HL-60 (cell line): ENCODE measurements around the gene GCM1.

Source experiments
- DNase-seq, 2 experiments: peaks; one replicate each; pipeline ENCODE4 v3.0.0-alpha.2; 2010 to 2020; ENCODE audit warnings: low read depth in 1 of 2, low spot score in 1 of 2
- H3K27ac ChIP-seq: fragments of 250-450 bp; sonication (Bioruptor Pico); replicated peaks from 2 replicates; pipeline ENCODE4 v1.5.1; 2020; ENCODE audit warnings: mild to moderate bottlenecking, moderate library complexity
- H3K27me3 ChIP-seq: fragments of 250-450 bp; sonication (Bioruptor Pico); 2 replicates; pipeline ENCODE4 v1.5.1; 2021; ENCODE audit warnings: mild to moderate bottlenecking, moderate library complexity; ENCODE audit not compliant: insufficient read depth, poor library complexity, severe bottlenecking
- H3K4me3 ChIP-seq: replicated peaks from 2 replicates; pipeline ENCODE4 v1.5.1; 2011; ENCODE audit warnings: mild to moderate bottlenecking, control low read depth, low read length; ENCODE audit not compliant: insufficient read depth
- GABPA ChIP-seq: IDR thresholded peaks from 2 replicates; pipeline ENCODE4 v1.6.1; 2012; ENCODE audit warnings: low read depth
- POLR2AphosphoS5 ChIP-seq: IDR thresholded peaks from 2 replicates; pipeline ENCODE4 v1.6.1; 2012; ENCODE audit warnings: low read depth
- SPI1 ChIP-seq: IDR thresholded peaks from 2 replicates; pipeline ENCODE4 v1.6.1; 2012; ENCODE audit warnings: low read depth, mild to moderate bottlenecking, borderline replicate concordance
- TF ChIP-seq, protein P1 (sequence below): IDR thresholded peaks from 2 replicates; pipeline ENCODE4 v1.6.1; 2012; ENCODE audit warnings: low read depth; ENCODE audit not compliant: insufficient replicate concordance
- TF ChIP-seq, protein P2 (sequence below): IDR thresholded peaks from one replicate; pipeline ENCODE4 v1.5.1; 2011; ENCODE audit warnings: low read length, control low read depth, inconsistent platforms; ENCODE audit not compliant: insufficient read depth

Gene GCM1

DNA sequence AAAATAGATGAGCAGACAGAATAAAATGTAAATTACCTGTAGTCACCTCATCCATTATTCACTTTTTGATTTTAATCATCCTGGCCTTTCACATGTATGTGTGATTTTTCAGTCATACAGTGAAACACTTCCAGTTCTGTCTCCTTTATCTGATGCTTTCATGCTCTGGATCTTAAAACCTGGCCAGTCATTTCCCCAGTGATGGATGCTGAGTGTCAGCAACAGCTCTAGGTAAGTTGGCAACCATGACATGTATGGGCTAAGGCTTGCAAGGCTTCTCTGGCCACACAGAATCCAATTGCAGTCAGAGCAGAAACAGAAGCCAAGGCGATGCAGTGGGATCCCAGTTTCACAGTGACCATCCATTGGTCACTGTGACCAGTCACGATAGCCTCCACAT is 47.6 kb downstream of the GCM1 start:
- no peaks in the 10 kb centered on the region for H3K27me3 ChIP-seq
- no peak overlapping the region for H3K27ac ChIP-seq
- H3K4me3 ChIP-seq = no peak overlapping the region
- TF ChIP-seq GABPA (no peak), POLR2AphosphoS5 (no peak)
- DNase-seq = no peak

DNA sequence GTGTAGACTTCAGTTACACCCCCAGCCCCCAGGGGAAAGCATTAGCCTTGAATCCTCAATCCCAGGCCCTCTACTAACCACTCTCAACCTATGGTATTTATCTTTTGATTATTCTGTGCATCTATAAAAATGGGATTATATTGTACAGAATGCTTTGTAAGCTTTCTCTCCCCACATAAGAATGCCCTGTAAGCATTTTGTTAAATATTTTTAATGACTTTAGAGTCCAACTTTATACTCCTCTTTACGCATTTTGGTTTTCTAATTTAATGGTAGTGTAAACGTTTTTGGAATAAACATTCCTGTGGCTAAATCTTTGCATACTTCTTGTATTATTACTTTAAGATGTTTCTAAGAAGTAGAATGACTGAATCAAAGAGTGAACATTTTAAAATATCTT is 48.1 kb downstream of the GCM1 start:
- H3K27ac ChIP-seq = no peak overlapping the region
- DNase-seq = no peak
- no peaks in the 10 kb centered on the region for H3K27me3 ChIP-seq
- TF ChIP-seq POLR2AphosphoS5 (no peak), GABPA (no peak), SPI1 (no peak)
- TF ChIP-seq, protein P1, sequence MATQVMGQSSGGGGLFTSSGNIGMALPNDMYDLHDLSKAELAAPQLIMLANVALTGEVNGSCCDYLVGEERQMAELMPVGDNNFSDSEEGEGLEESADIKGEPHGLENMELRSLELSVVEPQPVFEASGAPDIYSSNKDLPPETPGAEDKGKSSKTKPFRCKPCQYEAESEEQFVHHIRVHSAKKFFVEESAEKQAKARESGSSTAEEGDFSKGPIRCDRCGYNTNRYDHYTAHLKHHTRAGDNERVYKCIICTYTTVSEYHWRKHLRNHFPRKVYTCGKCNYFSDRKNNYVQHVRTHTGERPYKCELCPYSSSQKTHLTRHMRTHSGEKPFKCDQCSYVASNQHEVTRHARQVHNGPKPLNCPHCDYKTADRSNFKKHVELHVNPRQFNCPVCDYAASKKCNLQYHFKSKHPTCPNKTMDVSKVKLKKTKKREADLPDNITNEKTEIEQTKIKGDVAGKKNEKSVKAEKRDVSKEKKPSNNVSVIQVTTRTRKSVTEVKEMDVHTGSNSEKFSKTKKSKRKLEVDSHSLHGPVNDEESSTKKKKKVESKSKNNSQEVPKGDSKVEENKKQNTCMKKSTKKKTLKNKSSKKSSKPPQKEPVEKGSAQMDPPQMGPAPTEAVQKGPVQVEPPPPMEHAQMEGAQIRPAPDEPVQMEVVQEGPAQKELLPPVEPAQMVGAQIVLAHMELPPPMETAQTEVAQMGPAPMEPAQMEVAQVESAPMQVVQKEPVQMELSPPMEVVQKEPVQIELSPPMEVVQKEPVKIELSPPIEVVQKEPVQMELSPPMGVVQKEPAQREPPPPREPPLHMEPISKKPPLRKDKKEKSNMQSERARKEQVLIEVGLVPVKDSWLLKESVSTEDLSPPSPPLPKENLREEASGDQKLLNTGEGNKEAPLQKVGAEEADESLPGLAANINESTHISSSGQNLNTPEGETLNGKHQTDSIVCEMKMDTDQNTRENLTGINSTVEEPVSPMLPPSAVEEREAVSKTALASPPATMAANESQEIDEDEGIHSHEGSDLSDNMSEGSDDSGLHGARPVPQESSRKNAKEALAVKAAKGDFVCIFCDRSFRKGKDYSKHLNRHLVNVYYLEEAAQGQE = no peak
- TF ChIP-seq, protein P2, sequence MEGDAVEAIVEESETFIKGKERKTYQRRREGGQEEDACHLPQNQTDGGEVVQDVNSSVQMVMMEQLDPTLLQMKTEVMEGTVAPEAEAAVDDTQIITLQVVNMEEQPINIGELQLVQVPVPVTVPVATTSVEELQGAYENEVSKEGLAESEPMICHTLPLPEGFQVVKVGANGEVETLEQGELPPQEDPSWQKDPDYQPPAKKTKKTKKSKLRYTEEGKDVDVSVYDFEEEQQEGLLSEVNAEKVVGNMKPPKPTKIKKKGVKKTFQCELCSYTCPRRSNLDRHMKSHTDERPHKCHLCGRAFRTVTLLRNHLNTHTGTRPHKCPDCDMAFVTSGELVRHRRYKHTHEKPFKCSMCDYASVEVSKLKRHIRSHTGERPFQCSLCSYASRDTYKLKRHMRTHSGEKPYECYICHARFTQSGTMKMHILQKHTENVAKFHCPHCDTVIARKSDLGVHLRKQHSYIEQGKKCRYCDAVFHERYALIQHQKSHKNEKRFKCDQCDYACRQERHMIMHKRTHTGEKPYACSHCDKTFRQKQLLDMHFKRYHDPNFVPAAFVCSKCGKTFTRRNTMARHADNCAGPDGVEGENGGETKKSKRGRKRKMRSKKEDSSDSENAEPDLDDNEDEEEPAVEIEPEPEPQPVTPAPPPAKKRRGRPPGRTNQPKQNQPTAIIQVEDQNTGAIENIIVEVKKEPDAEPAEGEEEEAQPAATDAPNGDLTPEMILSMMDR = no peak
- no peak overlapping the region for H3K4me3 ChIP-seq

DNA sequence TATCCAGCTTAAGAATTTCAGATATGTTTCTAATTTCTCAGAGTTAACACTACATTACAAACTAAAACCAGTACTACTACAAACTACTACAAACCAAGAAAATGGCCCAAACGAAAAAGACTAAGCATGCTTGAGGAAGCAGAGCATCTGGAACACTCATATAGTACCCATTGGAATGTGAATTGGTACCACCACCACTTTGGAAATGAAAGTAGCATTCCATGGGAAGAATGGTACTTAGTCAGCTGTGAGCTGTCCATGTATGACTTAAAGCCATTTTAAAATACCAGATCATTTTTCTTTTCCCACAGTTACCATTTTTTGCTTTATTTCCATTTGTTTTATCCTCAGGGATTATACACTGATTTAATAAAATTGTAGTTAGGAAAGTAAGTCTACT is 52.9 kb downstream of the GCM1 start:
- TF ChIP-seq POLR2AphosphoS5 = no peak
- no peak for TF ChIP-seq SPI1
- no peak for TF ChIP-seq GABPA
- TF ChIP-seq, protein P1 = no peak
- TF ChIP-seq, protein P2 = no peak
- no peak for DNase-seq
- Histone ChIP-seq H3K27me3 (no peaks in the 10 kb centered on the region), H3K27ac (no peak overlapping the region), H3K4me3 (no peak overlapping the region)

DNA sequence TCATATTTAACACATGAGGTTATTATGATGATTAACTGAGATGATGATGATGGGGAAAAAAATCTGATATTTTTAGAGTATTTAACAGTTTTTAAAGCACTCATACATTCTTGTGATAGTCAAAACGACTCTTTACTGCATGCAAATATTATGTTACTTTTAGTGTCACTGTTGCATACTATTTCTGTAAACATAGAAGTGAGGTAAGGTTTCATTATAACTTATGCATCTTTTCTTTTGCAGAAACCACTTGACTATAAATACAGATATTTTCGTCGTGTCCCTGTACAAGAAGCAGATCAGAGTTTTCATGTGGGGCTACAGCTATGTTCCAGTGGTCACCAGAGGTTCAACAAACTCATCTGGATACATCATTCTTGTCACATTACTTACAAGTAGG is 53.4 kb downstream of the GCM1 start:
- no peak for TF ChIP-seq GABPA
- no peak for TF ChIP-seq SPI1
- TF ChIP-seq, protein P2 = no peak
- TF ChIP-seq, protein P1 = no peak
- no peak for DNase-seq
- H3K27ac ChIP-seq = no peak overlapping the region
- no peak overlapping the region for H3K4me3 ChIP-seq
- no peaks in the 10 kb centered on the region for H3K27me3 ChIP-seq
